ENCODE measurements around the gene BCO2.
"Not testable (repeated sequence)": the region's sequence is repeated elsewhere in the genome, so short reads cannot be mapped to it uniquely, and the experiment has no call there.

BCO2 gene

DNA sequence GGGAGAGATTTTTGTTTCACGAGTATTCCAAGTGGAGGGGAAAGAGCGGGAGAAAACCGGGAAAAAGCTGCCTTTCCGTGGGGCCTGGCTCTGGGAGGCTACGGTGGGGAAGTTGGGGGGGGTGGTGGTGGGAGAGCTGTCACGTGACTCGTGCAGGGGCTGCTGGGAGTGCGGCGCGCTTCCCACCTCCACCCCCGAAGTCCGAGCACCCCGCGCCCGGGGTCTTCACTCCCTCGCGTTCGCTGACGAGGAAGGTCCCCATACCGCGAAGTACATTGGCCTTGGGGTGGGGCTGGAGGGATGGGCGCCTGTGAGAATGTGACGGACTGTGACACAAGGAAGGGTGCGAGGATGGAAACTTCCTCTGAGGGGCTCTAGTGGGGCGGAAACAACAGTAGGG, 8.2 kb upstream of the BCO2 start, which contains the start of gene TEX12:
Gene TEX12, plus strand, starts transcription at position 228 of the 400 bp plus-strand sequence. CDS start 1,897 bp downstream, outside the sequence.
- DNase-seq (ENCODE audit: low read depth in 2 of 2): no peak

DNA sequence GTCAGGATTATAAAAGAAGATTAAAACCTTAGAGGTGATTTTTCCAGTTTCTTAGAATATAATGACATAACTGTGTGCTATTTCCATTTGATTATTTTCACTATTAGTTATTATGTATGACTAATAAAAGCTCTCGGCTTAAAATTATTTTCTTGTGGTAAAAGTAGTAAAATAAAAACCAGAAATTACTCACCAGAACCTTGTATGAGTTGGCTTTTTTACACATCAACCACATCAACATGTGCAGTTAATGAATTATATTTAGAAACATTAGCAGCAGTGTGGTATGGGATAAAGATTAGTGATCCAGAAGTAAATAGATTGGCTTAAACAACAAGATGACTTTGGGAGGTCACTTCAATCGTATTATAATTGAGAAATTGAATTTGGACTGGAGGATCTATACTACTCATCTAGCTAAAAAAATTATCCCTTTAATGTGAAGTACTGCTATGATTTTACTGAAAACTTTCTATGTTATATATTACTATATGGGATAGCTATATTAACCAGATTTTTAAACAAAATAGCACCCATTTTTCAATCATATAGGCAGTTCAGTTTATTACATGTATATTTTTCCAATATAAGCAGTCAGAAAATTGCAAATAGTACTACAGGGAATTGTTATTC, 2.8 kb upstream of the BCO2 start:
- DNase-seq (ENCODE audit: low read depth in 2 of 2): no peak

DNA sequence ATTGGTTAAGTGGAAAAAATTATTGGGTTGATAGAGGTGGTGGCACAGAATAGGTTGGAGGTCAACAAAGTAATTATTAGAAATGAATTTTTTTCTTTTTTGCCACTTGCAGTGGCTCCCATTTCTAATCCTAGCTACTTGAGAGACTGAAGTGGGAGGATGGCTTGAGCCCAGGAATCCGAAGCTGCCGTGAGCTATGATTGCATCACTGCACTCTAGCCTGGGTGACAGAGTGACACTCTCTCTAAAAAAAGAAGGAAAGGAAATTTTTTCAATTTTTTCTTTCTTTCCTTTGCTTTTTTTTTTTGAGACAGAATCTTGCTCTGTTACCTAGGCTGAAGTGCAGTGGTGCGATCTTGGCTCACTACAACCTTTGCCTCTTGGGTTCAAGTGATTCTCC, 2.2 kb upstream of the BCO2 start:
- DNase-seq (ENCODE audit: low read depth in 2 of 2): no peak

DNA sequence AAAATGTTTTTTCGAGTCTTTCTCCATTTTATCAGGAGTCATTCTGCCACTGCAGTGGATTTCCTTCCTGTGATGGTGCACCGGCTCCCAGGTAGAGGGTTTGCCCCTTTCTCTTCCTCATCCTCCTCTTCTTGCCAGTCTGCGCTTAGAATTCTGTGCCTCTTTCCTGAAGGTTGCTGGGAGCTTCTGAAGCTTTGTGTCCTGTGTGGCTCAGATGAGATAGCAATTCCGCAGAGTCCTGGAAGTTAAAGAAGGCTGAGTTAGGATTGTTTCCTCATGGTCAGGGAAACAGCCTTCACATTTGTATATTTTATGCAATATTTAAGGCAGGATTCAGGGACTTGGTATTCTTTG, 264 bp downstream of the BCO2 start:
- no peak for DNase-seq (ENCODE audit: low read depth in 2 of 2)

DNA sequence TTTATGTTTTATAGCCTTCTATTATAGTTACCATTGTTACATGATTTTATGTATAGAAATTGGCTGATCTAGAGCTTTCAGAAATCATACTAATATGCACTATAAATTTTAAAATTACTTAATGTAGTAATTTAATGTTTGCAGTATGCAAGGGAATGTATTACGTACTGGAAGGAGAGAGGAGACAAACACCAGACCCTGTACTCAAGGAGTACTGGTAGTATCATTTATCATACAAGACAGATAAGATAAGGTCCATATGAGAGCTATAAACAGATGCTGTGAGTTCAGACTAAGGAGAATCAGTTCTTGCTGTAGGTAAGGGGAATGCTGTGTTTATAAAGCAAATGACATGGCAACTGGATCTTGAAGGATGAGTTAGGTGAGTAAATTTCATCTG, 765 bp downstream of the BCO2 start:
- no peak for DNase-seq (ENCODE audit: low read depth in 2 of 2)

DNA sequence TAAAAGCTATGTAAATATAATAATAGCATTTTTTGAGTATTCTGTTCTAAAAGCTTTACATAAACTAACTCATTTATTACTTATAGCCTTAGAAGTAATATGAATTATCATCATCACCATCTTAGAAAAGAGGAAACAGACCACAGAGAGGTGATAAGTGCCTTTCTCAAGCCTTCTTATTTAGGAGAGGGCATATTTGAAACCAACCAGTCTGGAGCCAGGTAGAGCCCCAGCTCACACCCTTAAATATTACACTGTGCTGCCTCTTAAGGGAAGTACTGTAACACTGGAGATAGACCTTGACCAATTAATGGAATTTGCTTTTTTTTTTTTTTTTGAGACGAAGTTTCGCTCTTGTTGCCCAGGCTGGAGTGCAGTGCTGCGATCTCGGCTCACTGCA, 2.3 kb downstream of the BCO2 start:
- no peak for DNase-seq (ENCODE audit: low read depth in 2 of 2)

DNA sequence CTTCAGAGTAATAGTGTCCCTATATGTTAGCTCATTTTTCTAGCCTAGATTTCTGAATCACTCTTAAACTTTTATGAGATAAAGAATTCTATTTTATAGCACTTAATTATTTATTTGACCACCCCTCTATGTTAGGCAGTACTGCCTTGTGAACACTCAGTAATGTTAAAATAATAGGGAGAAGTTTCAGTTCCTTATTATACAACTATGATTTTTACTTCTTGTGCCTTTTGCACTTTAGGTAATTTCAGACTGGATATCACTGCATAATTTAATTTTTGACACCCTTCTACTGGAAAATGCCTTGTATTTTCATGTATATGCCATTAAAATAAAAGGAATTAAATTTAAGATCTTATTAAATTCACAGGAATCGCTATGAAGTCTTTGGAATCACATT, 3.1 kb downstream of the BCO2 start:
- no peak for DNase-seq (ENCODE audit: low read depth in 2 of 2)

DNA sequence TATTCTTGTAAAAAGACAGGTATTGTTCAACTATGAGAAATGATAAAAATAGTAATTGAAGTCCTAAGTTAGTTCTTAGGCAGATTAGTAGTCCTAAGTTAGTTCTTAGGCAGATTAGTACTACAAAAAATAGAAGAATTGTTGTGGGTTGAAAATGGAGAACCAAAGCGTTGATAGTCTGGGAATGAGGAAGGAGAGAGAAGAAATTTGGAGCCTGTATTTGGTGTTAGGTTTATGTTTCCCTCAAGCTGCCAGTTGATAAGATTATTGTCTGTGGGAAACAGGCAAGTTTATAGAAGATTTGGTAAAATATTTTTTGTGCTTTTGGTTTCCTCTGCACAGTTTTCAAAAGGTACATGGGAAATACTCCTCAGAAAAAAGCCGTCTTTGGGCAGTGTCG, 3.6 kb downstream of the BCO2 start:
- no peak for DNase-seq (ENCODE audit: low read depth in 2 of 2)

DNA sequence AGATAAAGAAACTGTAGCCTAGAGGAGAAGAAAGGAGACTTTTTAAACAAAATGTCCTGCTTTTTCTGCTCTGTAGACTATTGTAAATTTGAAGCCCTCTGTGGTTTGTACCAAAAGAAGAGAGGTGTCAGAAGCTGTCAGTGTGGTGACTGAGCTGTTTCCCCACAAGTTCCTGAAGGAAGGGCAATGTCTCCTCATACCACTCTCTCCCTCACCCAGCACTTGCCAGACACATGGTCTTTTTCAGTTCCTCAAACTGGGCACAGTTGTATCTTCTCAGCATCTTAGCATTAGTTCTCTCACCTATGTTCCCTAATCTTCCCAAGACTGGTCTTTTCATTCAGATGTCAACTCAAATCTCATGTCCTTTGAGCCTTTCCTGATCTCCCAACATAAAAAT, 4.3 kb downstream of the BCO2 start:
- no peak for DNase-seq (ENCODE audit: low read depth in 2 of 2)

DNA sequence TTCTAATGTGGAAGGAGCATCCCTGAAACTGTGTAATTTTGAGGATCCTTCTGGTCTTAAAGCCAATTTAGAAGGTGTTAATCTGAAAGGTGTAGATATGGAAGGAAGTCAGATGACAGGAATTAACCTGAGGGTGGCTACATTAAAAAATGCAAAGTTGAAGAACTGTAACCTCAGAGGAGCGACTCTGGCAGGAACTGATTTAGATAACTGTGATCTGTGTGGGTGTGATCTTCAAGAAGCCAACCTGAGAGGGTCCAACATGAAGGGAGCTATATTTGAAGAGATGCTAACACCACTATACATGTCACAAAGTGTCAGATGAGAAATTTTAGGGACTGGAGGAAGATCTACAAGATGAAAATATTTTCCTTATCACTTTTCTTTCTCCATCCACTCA, 7.6 kb downstream of the BCO2 start:
- no peak for DNase-seq (ENCODE audit: low read depth in 2 of 2)

DNA sequence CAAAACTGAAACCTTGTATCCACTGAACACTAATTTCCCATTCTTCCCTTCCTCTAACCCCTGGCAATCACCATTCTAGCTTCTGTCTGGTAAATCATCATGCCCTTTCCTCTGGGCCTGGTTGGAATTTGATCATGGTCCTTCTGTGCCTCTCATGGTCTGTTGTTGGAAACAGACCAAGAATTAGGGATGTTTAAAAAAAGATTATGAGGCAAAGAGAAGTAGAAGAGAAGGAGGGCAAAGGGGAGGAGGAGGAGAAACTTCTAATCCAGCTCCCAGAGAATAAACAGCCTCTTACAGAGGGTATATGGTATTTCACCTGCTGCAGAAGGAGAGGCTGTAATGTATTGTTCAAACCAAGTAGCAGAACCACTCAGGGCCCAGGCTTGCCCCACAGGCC, 10.6 kb downstream of the BCO2 start:
- no peak for DNase-seq (ENCODE audit: low read depth in 2 of 2)

DNA sequence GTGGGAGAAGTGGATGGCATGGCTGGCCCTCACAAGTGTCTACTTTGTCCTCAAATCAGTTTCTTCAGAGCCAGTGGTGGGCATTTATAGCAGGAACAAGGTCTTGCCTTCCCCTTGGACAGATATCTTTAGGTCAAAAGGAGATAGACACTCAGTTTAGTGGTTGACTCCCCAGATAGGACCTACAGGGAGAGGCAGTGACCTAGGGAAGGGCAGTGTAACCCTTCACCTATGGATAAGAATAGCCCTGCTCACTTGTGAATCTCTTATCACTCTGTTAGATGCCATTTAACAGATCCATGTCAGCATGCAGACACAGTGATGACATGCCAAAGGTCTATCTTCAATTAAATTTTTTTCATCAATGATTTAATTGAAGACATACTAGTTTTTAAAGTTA, 11.0 kb downstream of the BCO2 start:
- DNase-seq (ENCODE audit: low read depth in 2 of 2): no peak

DNA sequence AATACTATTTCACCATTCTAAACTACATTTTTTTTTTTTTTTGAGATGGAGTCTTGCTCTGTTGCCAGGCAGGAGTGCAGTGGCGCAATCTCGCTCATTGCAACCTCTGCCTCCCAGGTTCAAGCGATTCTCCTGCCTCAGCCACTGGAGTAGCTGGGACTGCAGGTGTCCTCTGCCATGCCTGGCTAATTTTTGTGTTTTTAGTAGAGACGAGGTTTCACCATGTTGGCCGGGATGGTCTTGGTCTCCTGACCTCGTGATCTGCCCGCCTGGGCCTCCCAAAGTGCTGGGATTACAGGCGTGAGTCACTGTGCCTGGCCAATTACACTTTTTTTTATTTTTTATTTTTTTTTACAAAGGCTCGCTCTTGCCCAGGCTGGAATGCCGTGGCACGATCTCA, 19.8 kb downstream of the BCO2 start:
- not testable (repeated sequence) for DNase-seq (ENCODE audit: low read depth in 2 of 2)

DNA sequence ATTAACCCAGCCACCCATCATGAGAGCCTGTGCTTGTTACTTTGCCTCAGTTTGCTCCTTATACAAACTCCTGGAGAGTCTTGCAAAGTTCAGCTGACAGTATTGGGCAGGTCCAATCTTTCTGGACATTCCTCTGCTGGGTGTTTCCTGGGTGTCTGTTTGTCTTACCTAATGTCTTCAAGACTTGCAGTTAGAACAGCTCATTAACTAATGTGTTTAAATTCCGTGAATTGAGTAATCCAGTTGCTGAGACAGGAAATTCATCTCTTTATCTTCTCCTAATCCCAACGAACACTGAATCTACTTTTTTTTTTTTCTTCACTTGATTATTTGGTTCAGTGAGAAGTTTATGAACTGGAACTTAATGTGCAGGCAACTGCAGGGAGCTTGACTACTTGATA, 20.6 kb downstream of the BCO2 start:
- no peak for DNase-seq (ENCODE audit: low read depth in 2 of 2)

DNA sequence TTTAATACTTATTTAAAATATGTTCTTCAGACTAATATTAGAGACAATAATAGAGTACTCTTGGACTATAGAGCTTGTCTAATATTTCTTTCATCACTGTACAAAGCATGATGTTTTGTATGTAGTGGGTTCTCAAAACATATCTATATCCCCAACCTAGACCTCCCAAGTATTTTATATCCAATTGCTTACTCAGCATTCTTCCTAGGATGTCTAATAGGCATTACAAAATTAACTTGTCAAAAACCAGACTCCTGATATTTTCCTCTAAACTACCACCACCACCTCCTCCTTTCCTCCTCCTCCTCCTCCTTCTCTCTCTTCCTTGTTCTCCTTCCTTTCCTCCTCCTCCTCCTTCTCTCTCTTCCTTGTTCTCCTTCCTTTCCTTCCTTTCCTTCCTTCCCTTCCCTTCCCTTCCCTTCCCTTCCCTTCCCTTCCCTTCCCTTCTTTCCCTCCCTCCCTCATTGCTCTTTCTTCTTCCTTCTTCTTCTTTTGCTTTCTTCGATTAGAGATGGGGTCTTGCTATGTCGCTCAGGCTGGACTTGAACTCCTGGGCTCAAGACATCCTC, 21.3 kb downstream of the BCO2 start:
- no peak for DNase-seq (ENCODE audit: low read depth in 2 of 2)

DNA sequence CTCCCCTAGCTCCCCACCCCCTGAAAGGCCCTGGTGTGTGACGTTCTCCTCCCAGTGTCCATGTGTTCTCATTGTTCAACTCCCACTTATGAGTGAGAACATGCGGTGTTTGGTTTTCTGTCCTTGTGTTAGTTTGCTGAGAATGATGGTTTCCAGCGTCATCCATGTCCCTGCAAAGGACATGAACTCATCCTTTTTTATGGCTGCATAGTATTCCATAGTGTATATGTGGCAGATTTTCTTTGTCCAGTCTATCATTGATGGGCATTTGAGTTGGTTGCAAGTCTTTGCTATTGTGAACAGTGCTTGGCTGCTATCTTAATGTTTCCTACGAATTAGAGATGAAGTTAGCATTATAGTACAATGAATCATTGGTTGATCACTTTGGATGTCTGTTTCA, 23.8 kb downstream of the BCO2 start:
- not testable (repeated sequence) for DNase-seq (ENCODE audit: low read depth in 2 of 2)

DNA sequence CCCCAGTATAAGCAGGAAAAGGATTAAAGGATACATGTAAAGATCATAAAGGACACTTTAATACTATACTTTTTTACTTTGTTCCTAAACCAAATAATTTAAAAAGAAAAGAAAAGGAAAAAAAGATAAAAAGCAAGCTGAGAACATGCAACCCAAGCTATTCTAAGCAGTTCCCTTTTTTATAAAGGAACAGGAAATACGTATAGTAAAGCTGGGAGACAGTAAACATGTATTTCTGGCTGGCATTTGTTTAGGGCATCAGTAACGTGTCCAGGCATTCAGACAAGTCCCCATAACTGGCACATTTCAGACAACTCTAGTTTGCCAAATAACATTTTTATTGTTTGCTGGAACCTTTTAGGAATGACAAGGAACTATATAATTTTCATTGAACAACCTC, 24.9 kb downstream of the BCO2 start:
- DNase-seq (ENCODE audit: low read depth in 2 of 2): no peak

DNA sequence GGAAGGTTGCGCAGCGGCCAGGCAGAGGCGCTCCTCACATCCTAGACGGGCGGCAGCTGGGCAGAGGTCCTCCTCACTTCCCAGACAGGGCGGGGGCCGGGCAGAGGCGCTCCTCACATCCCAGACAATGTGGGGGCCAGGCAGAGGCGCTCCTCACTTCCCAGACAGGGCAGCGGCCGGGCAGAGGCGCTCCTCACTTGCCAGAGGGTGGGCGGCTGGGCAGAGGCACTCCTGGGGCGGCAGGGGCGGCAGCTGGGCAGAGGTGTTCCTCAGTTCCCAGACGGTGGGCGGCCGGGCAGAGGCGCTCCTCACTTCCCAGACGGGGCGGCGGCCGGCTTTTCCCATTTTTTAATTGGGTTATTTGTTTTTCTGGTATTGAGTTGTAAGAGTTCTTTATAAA, 30.8 kb downstream of the BCO2 start:
- DNase-seq (ENCODE audit: low read depth in 2 of 2): no peak

DNA sequence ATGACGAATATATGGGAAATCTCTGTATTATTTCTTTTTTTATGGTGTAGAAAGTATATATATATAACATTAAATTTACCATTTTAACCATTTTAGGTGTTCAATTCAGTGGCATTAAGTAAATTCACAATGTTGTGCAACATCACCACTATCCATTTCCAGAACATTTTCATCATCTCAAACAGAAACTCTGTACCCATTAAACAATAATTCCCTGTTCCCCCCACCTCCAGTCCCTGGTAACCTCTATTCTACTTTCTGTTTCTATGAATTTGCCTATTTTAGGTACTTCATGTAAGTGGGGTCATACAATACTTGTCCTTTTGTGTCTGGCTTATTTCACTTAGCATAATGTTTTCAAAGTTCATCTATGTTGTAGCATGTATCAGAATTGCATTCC, 35.6 kb downstream of the BCO2 start:
- DNase-seq (ENCODE audit: low read depth in 2 of 2): no peak

DNA sequence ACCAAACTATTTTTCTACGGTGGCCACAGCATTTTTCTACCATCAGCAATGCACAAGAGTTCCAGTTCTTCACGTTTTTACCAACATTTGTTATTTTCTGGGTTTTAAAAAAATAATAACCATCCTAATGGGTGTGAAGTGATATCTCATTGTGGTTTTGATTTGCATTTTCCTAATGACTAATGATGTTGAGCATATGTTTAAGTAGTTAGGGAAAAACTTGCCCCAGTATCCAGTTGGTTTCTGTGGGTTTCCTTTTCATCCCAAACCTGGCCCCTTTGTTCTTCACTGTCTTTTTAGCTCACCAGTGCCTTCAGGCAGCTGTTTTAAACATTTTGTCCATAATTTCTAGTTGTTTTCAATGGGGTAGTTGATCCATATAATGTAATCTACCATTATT, 36.2 kb downstream of the BCO2 start:
- no peak for DNase-seq (ENCODE audit: low read depth in 2 of 2)

DNA sequence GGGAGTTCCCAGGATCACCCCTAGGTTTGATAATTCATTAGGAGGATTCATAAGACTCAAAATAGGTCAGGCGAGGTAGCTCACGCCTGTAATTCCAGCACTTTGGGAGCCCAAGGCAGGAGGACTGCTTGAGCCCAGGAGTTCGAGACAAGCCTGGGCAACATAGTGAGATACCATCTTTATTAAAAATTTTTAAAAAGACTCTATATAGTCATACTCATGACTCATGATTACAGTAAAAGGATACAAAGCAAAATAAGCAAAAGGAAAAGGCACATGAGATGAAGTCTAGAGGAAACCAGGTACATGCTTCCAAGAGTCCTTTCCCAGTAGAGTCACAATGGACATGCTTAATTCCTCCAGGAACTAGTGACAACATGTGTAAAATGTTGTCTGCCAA, 37.0 kb downstream of the BCO2 start:
- DNase-seq (ENCODE audit: low read depth in 2 of 2): no peak

DNA sequence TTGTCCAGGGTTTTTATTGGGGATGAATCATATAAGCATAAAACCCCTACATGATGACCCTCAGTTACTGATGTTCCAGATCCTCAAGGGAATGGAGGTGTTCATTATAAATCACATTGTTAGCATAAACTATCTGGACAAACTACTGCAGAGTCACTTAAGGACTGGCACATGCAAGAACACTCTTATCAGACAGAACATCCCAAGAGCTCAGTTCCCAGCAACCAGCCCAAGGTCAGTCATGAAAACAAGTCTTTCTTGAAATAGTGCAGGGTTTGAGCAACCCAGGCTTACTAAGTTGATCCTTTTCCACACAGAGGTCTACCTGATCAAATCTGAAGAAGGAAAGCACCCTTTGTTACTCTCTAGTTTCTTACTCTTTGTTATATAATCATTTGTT, 37.4 kb downstream of the BCO2 start:
- DNase-seq (ENCODE audit: low read depth in 2 of 2): no peak

DNA sequence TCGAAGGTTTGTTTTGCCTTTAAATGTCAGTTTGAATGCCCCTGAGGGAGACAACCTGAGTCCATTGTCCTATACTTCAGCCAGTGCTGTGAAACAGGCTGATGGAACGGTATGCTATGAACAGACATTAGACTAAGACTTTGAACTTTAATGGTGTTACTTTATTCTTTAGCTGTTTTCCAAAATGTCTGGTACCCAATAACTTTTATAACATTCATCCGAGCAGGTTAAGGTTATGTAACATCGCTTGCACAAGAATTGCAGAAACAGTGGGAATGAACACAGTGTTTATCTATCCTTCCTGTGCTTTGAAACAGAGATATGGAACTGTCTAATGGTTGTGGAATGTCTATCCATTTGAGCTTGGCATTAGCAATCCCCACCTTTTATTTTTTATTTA, 38.4 kb downstream of the BCO2 start:
- DNase-seq (ENCODE audit: low read depth in 2 of 2): no peak

DNA sequence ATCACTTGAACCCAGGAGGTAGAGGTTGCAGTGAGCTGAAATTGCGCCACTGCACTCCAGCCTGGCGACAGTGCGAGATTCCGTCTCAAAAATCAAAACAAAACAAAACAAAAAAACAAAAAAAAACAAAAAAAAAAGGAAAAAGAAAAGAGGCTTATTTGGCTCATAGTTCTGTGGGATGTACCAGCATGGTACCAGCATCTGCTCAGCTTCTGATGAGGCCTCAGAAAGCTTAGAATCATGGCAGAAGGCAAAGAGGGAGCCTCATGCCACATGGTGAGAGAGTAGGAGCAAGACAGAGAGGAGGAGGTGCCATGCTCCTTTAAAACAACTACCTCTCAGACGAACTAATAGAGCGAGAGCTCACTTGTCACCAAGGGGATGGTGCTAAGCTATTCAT, 40.3 kb downstream of the BCO2 start:
- no peak for DNase-seq (ENCODE audit: low read depth in 2 of 2)
